HG02798 (cell line): ENCODE data around the gene SPATA33.
"Not testable (repeated sequence)": the region's sequence is repeated elsewhere in the genome, so short reads cannot be mapped to it uniquely, and the experiment has no call there.

ENCODE experiments used
- ATAC-seq: cut with Tn5 transposase; IDR thresholded peaks from one replicate; pipeline ENCODE4 v1.9.1; 2021; ENCODE audit warnings: mild to moderate bottlenecking; ENCODE audit not compliant: unreplicated experiment, poor library complexity

The SPATA33 gene

GRCh38 chr16:89691231-89691985 lies 33.8 kb downstream of the SPATA33 start:
- ATAC-seq: no peak

GRCh38 chr16:89691986-89692569 lies 34.4 kb downstream of the SPATA33 start:
- no peak for ATAC-seq

- ATAC-seq: no peak
These were observed 35.7 kb downstream of the SPATA33 start for GRCh38 chr16:89693289-89693731.

GRCh38 chr16:89693931-89694783 lies 36.5 kb downstream of the SPATA33 start:
- no peak for ATAC-seq

GRCh38 chr16:89694784-89695085 lies 37.1 kb downstream of the SPATA33 start:
- ATAC-seq: not testable (repeated sequence)

- ATAC-seq: no peak
These were observed 37.6 kb downstream of the SPATA33 start for GRCh38 chr16:89695086-89695874.

GRCh38 chr16:89695875-89696669 lies 38.4 kb downstream of the SPATA33 start:
- no peak for ATAC-seq

- no peak for ATAC-seq
These were observed 39.1 kb downstream of the SPATA33 start for GRCh38 chr16:89696670-89697128.

GRCh38 chr16:89697161-89697615 lies 39.6 kb downstream of the SPATA33 start:
- ATAC-seq: no peak

- ATAC-seq: no peak
These were observed 40.1 kb downstream of the SPATA33 start for GRCh38 chr16:89697616-89698331.

GRCh38 chr16:89698717-89699116 lies 41.1 kb downstream of the SPATA33 start:
- not testable (repeated sequence) for ATAC-seq

- not testable (repeated sequence) for ATAC-seq
These were observed 42.0 kb downstream of the SPATA33 start for GRCh38 chr16:89699629-89700099.

GRCh38 chr16:89700100-89700648 lies 42.5 kb downstream of the SPATA33 start:
- peak; percentile 55 for ATAC-seq

- ATAC-seq: peak; percentile 0
These were observed 43.2 kb downstream of the SPATA33 start for GRCh38 chr16:89700649-89701424.

GRCh38 chr16:89701425-89702406 lies 44.1 kb downstream of the SPATA33 start, which contains the start of gene SPATA2L:
Gene SPATA2L, minus strand, starts transcription at chr16:89701705. Its CDS starts 473 bp downstream, at chr16:89701232.
- peak; percentile 72 for ATAC-seq

- ATAC-seq: no peak
These were observed 46.6 kb downstream of the SPATA33 start for GRCh38 chr16:89704281-89704680.
